Erythroblast (primary cell): ENCODE measurements around the gene MILR1.
"Not testable (repeated sequence)": the region's sequence is repeated elsewhere in the genome, so short reads cannot be mapped to it uniquely, and the experiment has no call there.

ENCODE experiments used
- DNase-seq, 2 experiments: peaks; one replicate each; lab custom pipeline; 2025; lab: John Stamatoyannopoulos, UW
- GATA1 ChIP-seq: IDR thresholded peaks from 2 replicates; pipeline ENCODE4 v1.6.1; 2011; ENCODE audit warnings: low read depth, mild to moderate bottlenecking, control low read depth, low read length, moderate library complexity
- POLR2A ChIP-seq: IDR thresholded peaks from 2 replicates; pipeline ENCODE4 v1.6.1; 2011; ENCODE audit warnings: mild to moderate bottlenecking, low read length

MILR1 gene

GRCh38 chr17:64470625-64471024 lies 21.7 kb downstream of the MILR1 start:
- no peak for TF ChIP-seq GATA1
- no peak for TF ChIP-seq POLR2A
- no peak for DNase-seq

DNA sequence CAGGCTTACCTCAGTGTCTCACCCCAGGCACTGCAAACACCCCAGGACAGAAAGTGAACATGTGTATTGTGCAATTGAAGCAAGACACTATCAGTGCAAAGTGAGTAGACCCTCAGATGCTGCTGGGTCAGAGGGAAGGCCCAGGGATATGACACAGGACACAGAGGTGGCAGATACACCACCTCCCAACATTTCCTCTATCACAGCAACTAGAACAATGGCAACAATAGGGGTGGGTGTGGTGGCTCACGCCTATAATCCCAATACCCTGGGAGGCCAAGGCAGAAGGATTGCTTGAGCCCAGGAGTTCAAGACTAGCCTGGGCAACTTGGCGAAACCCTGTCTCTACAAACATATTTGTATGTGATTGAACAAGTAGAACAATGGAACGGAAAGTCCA lies 22.5 kb downstream of the MILR1 start:
- TF ChIP-seq GATA1 (no peak), POLR2A (no peak)
- no peak for DNase-seq

DNA sequence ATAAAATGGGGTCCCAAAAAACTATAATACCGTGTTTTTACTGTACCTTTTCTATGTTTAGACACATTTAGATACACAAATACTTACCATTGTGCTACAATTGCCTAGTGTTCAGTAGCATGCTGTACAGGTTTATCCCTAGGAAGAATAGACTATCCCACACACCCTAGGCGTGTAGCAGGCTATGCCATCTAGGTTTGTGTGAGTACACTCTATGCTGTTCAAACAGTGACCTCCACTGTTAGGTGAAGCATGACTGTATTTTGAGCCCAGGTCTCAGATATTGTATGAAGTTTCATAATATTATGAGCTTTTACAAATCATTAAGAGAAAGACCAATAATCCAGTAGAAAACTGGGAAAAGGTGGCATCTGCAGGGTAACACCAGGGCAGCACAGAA lies 23.6 kb downstream of the MILR1 start:
- TF ChIP-seq POLR2A = no peak
- TF ChIP-seq GATA1 = no peak
- no peak for DNase-seq

DNA sequence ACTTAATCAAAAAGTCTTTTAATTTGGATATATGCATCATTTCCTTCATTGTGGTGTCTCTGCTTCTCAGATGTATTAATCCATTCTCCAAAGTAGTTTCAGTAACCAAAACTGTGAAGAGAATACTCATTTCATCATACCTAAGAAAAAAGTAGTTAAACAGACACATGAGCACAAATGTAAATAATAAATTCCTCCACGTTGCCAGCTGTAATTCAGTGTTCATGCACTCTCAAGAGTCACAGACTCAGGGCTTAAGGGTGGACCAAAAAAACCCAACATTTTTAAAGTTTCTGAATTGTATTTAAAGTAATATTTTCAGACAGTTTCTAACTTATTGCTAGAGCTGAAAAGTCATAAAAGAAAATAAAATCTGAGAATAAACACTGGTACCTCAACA lies 28.9 kb downstream of the MILR1 start:
- no peak for TF ChIP-seq POLR2A
- TF ChIP-seq GATA1 = no peak
- no peak for DNase-seq

DNA sequence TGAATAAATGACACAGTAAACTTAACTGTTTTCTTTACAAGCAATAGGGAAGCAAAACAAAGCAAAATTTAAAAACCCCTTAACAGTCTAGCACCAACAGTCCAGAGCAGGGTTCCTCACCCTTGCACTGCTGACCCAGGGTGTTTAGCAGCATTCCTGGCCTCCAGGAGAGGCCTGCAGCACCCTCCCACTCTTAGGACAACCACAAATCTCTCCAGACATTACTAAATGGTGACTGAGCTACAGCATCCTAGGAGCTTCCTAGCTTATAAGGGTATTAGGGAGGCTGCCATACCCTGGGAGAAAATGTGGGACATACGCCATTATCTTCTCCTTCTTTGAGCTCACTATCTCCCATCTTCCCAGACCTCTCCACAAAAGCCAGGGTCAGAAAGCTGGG lies 32.0 kb downstream of the MILR1 start:
- no peak for DNase-seq
- TF ChIP-seq POLR2A (no peak), GATA1 (no peak)

- TF ChIP-seq GATA1 (no peak), POLR2A (no peak)
- DNase-seq = no peak
Observed at GRCh38 chr17:64484380-64484779, 35.5 kb downstream of the MILR1 start.

DNA sequence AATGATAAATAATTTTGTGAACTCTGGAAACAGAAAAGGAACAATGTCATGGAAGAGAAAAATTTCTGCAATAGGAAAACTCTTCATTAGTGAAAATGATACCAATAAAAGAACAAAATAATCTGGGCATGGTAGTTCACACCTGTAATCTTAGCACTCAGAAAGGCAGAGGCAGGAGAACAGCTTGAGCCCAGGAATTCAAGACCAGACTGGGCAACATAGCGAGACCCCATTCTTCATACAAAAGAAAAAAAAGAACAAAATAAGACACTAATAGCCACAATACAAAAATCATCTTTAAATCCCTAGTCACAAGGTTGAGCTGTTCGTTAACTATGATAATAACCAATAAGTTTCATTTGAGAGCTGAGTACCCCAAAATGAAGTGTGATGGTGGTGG lies 39.4 kb downstream of the MILR1 start:
- TF ChIP-seq GATA1 (no peak), POLR2A (no peak)
- no peak for DNase-seq

DNA sequence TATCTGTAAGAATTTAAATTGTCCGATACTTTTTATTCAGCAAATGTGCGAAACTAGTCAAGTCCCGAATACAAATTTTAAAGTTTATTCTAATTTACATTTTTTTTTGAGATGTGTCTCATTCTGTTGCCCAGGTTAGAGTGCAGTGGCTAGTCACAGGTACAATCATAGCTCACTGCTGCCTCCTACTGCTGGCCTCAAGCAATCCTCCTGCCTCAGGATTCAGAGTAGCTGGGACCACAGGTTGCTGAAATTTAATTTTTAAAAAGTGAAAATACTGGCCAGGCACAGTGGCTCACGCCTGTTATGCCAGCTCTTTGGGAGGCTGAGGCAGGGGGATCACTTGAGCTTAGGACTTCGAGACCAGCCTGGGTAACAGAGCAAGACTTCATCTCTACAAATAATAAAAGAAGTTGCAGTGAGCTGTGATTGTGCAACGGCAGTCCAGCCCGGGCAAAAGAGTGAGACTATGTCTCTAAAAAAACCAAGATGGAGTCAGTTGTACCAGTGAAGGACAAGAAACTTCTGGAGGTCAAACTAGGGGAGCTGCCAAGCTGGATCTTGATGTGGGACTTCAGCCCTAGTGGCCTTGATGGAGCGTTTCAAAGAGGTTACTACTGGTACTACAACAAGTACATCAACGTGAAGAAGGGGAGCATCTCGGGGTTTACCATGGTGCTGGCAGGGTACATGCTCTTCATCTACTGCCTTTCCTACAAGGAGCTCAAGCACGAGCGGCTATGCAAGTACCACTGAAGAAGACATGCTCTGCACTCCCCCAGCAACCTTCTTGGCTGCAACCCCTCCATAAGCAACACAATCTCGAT lies 42.3 kb downstream of the MILR1 start:
- TF ChIP-seq GATA1 = no peak
- TF ChIP-seq POLR2A = no peak
- peak in 1 of 2 experiments; percentile 61 for DNase-seq

DNA sequence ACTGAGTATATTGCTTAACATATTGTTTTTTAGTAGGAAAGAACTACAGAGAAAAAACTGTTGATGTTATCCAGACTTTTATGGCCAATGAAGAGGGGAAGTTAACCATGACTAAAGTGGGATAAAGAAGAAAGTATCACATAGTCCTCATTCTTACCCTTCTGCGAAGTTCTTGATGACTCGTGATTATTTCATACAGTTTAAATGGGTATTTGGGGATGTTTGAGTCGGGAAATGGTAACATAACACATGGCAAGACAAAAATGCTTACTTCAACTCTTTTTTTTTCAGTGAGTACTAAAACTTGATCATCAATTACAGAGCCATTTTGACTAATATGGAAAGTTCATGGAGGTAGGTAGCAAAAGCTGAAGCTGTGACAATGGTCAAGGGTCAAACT lies 43.1 kb downstream of the MILR1 start:
- TF ChIP-seq POLR2A (no peak), GATA1 (no peak)
- DNase-seq = no peak

DNA sequence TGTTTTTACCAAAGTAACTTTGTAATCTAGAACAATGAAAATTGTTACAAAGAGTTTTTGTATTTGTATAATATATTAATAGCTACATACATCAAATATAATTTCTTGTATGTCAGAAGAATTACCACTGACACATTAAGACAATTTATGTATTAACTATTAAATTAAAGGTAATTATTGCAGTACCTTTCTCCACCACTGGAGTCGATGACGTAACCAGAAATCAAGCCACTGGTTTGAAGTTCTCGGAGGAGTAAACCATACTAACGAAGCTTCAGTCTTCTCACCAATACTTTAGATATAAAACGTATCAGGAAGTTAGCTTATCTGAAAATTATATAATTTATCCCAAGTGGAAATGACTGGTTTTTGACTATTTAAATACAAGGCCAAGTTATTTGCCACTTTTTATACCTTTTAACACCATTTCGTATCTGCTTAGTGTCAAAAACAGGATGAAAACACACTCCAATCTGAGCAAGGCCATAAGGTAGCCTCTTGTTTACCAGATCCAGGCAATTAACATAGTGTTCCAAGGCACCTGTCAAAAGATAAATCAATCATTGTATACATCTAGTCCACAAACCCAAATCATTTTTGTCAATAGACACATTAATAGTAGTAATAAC lies 43.7 kb downstream of the MILR1 start:
- TF ChIP-seq POLR2A (no peak), GATA1 (no peak)
- DNase-seq = peak in 1 of 2 experiments; percentile 64

DNA sequence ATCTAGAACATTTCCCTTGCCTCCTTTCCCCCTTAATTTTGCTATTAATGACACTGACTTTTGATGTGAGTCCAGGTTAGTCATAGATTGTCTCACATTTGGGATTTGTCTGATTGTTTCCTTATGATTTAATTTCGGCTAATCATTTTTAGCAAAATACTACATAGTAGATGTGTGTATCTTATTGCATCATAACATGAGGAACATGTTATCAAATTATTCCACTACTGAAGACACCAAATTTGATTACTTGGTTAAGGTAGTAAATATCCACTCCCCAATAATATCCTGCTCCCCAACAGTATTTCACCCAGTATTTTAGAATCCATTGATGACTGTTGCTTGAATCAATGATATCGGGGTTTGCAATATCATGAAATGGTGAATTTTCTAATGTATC lies 45.2 kb downstream of the MILR1 start:
- TF ChIP-seq POLR2A = no peak
- no peak for DNase-seq

DNA sequence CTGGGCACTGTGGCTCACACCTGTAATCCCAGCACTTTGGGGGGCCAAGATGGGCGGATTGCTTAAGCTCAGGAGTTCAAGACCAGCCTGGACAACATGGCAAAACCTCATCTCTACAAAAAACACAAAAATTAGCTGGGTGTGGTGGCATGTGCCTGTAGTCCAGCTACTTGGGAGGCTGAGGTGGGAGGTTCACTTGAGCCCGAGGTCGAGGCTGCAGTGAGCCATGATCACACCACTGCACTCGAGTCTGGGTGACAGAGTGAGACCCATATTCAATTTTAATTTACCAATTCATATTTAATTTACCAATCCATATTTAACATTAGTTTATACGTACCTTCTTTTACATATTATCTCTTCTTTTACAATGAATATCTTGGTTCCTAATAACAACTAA lies 46.4 kb downstream of the MILR1 start:
- not testable (repeated sequence) for DNase-seq

GRCh38 chr17:64496348-64496785 lies 47.5 kb downstream of the MILR1 start:
- TF ChIP-seq GATA1 (no peak), POLR2A (no peak)
- DNase-seq = no peak

DNA sequence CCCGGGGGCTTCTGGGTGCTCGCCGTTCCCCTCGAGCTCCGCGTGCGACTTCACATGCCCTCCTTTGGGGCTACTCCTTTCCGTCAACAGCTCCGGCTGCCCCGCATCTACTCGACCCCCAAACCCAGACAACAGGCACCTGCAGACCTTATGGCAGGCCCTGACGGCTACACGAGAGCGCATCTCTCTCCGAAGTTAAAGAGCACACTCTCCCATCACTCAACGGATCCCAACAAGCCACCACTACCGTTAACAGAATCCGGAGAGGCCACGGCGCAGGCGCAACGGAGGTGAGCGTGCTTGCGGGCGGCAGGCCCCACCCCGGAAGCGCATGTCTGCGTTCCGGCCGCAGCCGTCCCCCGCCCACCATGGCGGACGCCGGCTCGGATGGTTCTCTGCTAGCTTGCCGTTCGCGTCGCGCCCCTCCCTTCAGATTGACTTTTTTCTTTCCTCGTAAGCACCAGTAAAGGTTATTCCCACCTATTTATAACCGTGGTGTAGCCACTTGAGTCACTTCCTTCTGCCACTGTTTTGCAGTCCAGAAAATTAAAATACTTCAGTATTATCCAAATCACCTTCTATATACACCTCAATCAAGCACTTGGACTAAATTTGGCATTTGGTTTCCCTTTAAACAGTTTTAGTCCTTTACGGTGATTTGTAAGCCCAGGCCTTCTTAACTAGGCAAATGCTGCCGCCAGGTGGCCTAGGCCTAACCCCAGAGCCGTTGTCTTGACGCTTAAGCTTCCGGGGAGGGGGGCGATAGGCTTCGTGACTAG lies 48.1 kb downstream of the MILR1 start, which contains the start of gene POLG2:
Gene POLG2 (minus strand): TSS at position 269 of the 779 bp plus-strand sequence. CDS start 86 bp downstream, at position 183.
- peak; percentile 95 to 96 for DNase-seq
- no peak for TF ChIP-seq GATA1
- TF ChIP-seq POLR2A = peak; percentile 91
